Calu3 (cell line): ENCODE results near the gene MOSPD2. TPM values are rescaled to one million over a fixed set of nuclear protein-coding genes. Genes with fewer than 3 reads are reported as not detected.

ENCODE experiments used
- BruUV-seq: library from RNA; stranded (reverse); fragments of 400-500 nt; replicated peaks from 2 replicates; lab custom pipeline; 2021; lab: Mats Ljungman, UMichigan
- CTCF ChIA-PET: fragments of 300-600 bp; sonication (Branson Sonifier 250); formaldehyde crosslinking; loops from one replicate; lab custom pipeline; 2022; ENCODE audit warnings: antibody characterized with exemption; lab: Charles Lee
- DNase-seq: peaks from one replicate; pipeline ENCODE4 v3.0.0; 2022
- H3K27ac Mint-ChIP-seq: one replicate; pipeline ENCODE4 v1.8.0; 2022; ENCODE audit warnings: mixed read lengths; ENCODE audit not compliant: unreplicated experiment
- H3K27me3 Mint-ChIP-seq: one replicate; pipeline ENCODE4 v1.8.0; 2022; ENCODE audit warnings: mixed read lengths; ENCODE audit not compliant: unreplicated experiment
- H3K36me3 Mint-ChIP-seq: one replicate; pipeline ENCODE4 v1.8.0; 2022; ENCODE audit warnings: mild to moderate bottlenecking, moderate library complexity, mixed read lengths; ENCODE audit not compliant: insufficient read depth, unreplicated experiment
- H3K4me1 Mint-ChIP-seq: one replicate; pipeline ENCODE4 v1.8.0; 2022; ENCODE audit warnings: mild to moderate bottlenecking, low read depth, mixed read lengths; ENCODE audit not compliant: unreplicated experiment
- H3K4me3 Mint-ChIP-seq: one replicate; pipeline ENCODE4 v1.8.0; 2022; ENCODE audit warnings: mild to moderate bottlenecking, low read depth, moderate library complexity, mixed read lengths; ENCODE audit not compliant: unreplicated experiment
- H3K9me3 Mint-ChIP-seq: one replicate; pipeline ENCODE4 v1.8.0; 2022; ENCODE audit warnings: low read depth, mixed read lengths; ENCODE audit not compliant: unreplicated experiment
- intact Hi-C: fragments of 100-400 bp; cut with micrococcal nuclease; formaldehyde crosslinking; loops from one replicate; pipeline ENCODE4 v1.10.0; 2022; ENCODE audit not compliant: unreplicated experiment
- total RNA-seq: library from RNA; stranded (reverse); gene quantifications from 2 replicates; pipeline ENCODE4 v1.2.3, GENCODE V29; 2022
- TF ChIP-seq, protein P1 (sequence below): fragments of 200-600 bp; IDR thresholded peaks from one replicate; pipeline ENCODE4 v1.8.0; 2022; ENCODE audit warnings: antibody characterized with exemption; ENCODE audit not compliant: unreplicated experiment

MOSPD2 gene
- total RNA-seq, 1 experiment from 2014 or later = 20.4 TPM

DNA sequence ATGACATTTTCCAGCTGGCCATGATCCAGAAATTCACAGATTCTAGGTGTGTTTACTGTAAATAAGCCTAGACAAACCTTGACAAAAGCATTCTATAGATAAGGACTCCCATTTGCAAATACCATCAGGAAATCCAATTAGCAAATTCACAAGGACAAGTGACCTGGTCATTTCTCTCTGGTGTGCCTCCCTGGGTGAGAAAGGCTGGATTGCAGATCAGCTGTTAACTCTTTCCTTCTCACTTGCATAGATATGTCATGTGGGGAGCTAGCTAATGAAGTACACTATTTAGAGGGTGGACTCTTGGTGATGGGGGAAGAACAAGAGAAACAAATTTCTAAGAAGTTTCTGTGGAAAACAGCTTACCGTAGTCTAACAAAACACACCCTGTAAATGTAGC lies 58.9 kb downstream of the MOSPD2 start:
- H3K36me3 Mint-ChIP-seq = peaks cover 6% of the 10 kb centered on the region
- no peak overlapping the region for H3K27ac Mint-ChIP-seq
- TF ChIP-seq, protein P1, sequence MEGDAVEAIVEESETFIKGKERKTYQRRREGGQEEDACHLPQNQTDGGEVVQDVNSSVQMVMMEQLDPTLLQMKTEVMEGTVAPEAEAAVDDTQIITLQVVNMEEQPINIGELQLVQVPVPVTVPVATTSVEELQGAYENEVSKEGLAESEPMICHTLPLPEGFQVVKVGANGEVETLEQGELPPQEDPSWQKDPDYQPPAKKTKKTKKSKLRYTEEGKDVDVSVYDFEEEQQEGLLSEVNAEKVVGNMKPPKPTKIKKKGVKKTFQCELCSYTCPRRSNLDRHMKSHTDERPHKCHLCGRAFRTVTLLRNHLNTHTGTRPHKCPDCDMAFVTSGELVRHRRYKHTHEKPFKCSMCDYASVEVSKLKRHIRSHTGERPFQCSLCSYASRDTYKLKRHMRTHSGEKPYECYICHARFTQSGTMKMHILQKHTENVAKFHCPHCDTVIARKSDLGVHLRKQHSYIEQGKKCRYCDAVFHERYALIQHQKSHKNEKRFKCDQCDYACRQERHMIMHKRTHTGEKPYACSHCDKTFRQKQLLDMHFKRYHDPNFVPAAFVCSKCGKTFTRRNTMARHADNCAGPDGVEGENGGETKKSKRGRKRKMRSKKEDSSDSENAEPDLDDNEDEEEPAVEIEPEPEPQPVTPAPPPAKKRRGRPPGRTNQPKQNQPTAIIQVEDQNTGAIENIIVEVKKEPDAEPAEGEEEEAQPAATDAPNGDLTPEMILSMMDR = no peak
- H3K27me3 Mint-ChIP-seq = no peaks in the 10 kb centered on the region
- H3K4me1 Mint-ChIP-seq = peaks cover 10% of the 10 kb centered on the region
- BruUV-seq = no TSS peak
- intact Hi-C loops = no loop called here
- no peak for DNase-seq
- no peak overlapping the region for H3K4me3 Mint-ChIP-seq
- H3K9me3 Mint-ChIP-seq = no peaks in the 10 kb centered on the region
- CTCF ChIA-PET = interaction anchor here (0.6 kb wide), 1 partner anchor 230 kb away, joined by 3 read pairs; no protein-coding TSS in a partner anchor

DNA sequence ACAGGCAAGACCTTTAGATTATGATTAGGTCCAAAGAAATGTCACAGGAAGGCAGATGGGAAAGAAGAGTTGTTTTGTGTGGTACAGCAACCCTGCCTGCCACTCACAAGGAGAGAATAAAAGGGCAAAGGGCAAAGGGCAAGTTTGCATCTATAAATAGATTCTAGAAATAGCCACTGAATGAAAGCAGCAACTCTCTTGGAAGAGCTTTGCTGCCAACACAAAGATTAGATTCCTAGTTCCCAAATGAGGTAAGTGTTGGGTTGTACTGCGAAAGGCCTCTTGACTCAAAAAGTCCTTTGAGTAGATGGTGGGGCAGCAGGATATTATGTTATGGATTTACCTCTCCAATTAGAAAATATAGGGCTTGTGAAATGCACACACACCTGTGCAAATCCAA lies 61.2 kb downstream of the MOSPD2 start:
- intact Hi-C loops = no loop called here
- DNase-seq = no peak
- H3K4me3 Mint-ChIP-seq = no peak overlapping the region
- no peak overlapping the region for H3K27ac Mint-ChIP-seq
- H3K27me3 Mint-ChIP-seq = no peaks in the 10 kb centered on the region
- peaks cover 10% of the 10 kb centered on the region for H3K4me1 Mint-ChIP-seq
- CTCF ChIA-PET = no interaction called here
- peaks cover 6% of the 10 kb centered on the region for H3K36me3 Mint-ChIP-seq
- BruUV-seq = no TSS peak
- no peaks in the 10 kb centered on the region for H3K9me3 Mint-ChIP-seq
- TF ChIP-seq, protein P1 = no peak

DNA sequence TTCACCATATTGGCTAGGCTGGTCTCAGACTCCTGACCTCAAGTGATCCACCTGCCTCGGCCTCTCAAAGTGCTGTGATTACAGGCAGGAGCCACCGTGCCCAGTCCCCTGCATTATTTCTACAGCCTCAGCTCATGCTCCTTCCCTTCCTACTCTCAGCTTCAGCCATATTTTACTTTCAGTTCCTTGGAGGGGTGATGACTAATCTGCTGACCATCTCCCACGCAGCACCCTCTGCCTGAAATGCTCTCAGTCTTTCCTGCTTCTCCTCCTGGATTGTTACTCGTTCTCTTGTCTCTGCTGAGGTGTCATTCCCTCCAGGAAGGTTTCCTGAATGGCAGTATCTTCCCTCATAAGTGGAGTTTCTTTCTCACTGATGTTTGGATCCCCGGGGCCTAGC lies 63.3 kb downstream of the MOSPD2 start:
- peaks cover 10% of the 10 kb centered on the region for H3K4me1 Mint-ChIP-seq
- TF ChIP-seq, protein P1 = no peak
- H3K4me3 Mint-ChIP-seq = no peak overlapping the region
- CTCF ChIA-PET = no interaction called here
- DNase-seq = peak; percentile 29
- no TSS peak for BruUV-seq
- H3K27me3 Mint-ChIP-seq = no peaks in the 10 kb centered on the region
- H3K27ac Mint-ChIP-seq = peak overlapping the region; percentile 77
- intact Hi-C loops = no loop called here
- peaks cover 6% of the 10 kb centered on the region for H3K36me3 Mint-ChIP-seq
- no peaks in the 10 kb centered on the region for H3K9me3 Mint-ChIP-seq

DNA sequence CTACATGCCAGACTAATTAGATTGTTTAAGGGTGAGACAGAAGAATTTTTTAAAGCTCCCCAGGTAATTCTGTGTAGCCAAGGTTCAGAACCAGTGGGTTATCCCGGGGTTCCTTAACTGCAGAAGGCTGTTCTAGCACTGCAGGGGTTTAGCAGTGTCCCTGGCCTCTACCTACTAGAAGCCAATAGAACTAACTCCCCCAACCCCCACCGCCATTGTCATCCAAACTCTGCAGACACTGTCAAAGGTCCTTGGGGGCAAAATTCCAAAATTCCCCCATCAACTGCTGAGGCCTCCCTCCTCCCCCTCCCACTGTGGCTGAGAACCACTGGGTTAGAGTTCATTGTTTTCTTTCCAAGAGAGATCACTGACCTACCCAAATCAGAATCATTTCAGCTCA lies 66.4 kb downstream of the MOSPD2 start:
- CTCF ChIA-PET = no interaction called here
- no TSS peak for BruUV-seq
- Mint-ChIP-seq H3K27ac (no peak overlapping the region), H3K4me1 (peaks cover 10% of the 10 kb centered on the region), H3K27me3 (no peaks in the 10 kb centered on the region), H3K36me3 (peaks cover 6% of the 10 kb centered on the region), H3K9me3 (no peaks in the 10 kb centered on the region), H3K4me3 (no peak overlapping the region)
- intact Hi-C loops = no loop called here
- DNase-seq = no peak
- TF ChIP-seq, protein P1 = no peak
